Keratinocyte (primary cell): Measurements from ENCODE around the gene PROM1. TPM values are rescaled to one million over a fixed set of nuclear protein-coding genes. Genes with fewer than 3 reads are reported as not detected.

ENCODE experiments used
- DNase-seq: peaks from one replicate; pipeline ENCODE4 v3.0.0-alpha.2; 2011; ENCODE audit warnings: low read depth, missing footprints, low spot score
- FAIRE-seq: peaks from 2 replicates; lab custom pipeline; 2011; peaks lifted over from hg19 to GRCh38; lab: Jason Lieb, UNC
- H2AFZ ChIP-seq: 2 replicates; pipeline ENCODE4 v1.6.0; 2012; ENCODE audit warnings: low read length, control low read depth, inconsistent platforms; ENCODE audit not compliant: control insufficient read depth
- H3K27ac ChIP-seq: 2 replicates; pipeline ENCODE4 v1.5.1; 2011; ENCODE audit warnings: low read length; ENCODE audit not compliant: control insufficient read depth, insufficient read depth
- H3K27me3 ChIP-seq: 3 replicates; pipeline ENCODE4 v1.6.0; 2011; ENCODE audit warnings: low read length; ENCODE audit not compliant: control insufficient read depth, insufficient read depth; ENCODE audit errors: extremely low read depth
- H3K36me3 ChIP-seq, 2 experiments: 2 replicates in 1 of 2; 3 replicates in 1 of 2; pipeline ENCODE4 v1.5.1; 2011; ENCODE audit warnings: low read length in 2 of 2, mild to moderate bottlenecking in 1 of 2; ENCODE audit not compliant: control insufficient read depth in 2 of 2, insufficient read depth in 2 of 2; ENCODE audit errors: extremely low read depth in 1 of 2
- H3K4me1 ChIP-seq: 3 replicates; pipeline ENCODE4 v1.5.1; 2011; ENCODE audit warnings: low read length; ENCODE audit not compliant: control insufficient read depth, insufficient read depth; ENCODE audit errors: extremely low read depth
- H3K4me2 ChIP-seq: 3 replicates; pipeline ENCODE4 v1.6.0; 2011; ENCODE audit warnings: low read depth, low read length; ENCODE audit not compliant: control insufficient read depth, insufficient read depth; ENCODE audit errors: extremely low read depth
- H3K4me3 ChIP-seq, 3 experiments: fragments of 200-600 bp in 1 of 3; sonication (generic) in 1 of 3; 2 replicates in 2 of 3; 3 replicates in 1 of 3; pipeline ENCODE4 v1.5.1; 2011 to 2016; ENCODE audit warnings: low read length in 3 of 3, mild to moderate bottlenecking in 3 of 3, control low read depth in 2 of 3, inconsistent platforms in 1 of 3, low read depth in 1 of 3, mixed read lengths in 1 of 3, mixed run types in 1 of 3, moderate library complexity in 1 of 3; ENCODE audit not compliant: control insufficient read depth in 2 of 3, insufficient read depth in 2 of 3; ENCODE audit errors: extremely low read depth in 1 of 3
- H3K79me2 ChIP-seq: 2 replicates; pipeline ENCODE4 v1.6.0; 2012; ENCODE audit warnings: low read length; ENCODE audit not compliant: control insufficient read depth, insufficient read depth
- H3K9ac ChIP-seq: 3 replicates; pipeline ENCODE4 v1.6.0; 2011; ENCODE audit warnings: low read length; ENCODE audit not compliant: control insufficient read depth, insufficient read depth; ENCODE audit errors: extremely low read depth
- H3K9me1 ChIP-seq: 3 replicates; pipeline ENCODE4 v1.6.0; 2011; ENCODE audit warnings: low read length; ENCODE audit not compliant: control insufficient read depth, insufficient read depth; ENCODE audit errors: extremely low read depth
- H3K9me3 ChIP-seq: 2 replicates; pipeline ENCODE4 v1.5.1; 2012; ENCODE audit warnings: low read depth, low read length; ENCODE audit not compliant: control insufficient read depth
- H4K20me1 ChIP-seq: 3 replicates; pipeline ENCODE4 v1.6.0; 2011; ENCODE audit warnings: low read length; ENCODE audit not compliant: control insufficient read depth, insufficient read depth; ENCODE audit errors: extremely low read depth
- EZH2 ChIP-seq: IDR thresholded peaks from one replicate; pipeline ENCODE4 v1.6.1; 2012; ENCODE audit warnings: inconsistent platforms, mild to moderate bottlenecking, low read length, moderate library complexity
- dilution Hi-C: fragments of 300-500 bp; cut with MboI; formaldehyde crosslinking; loops from one replicate; pipeline ENCODE4 v1.7.0; 2020; ENCODE audit warnings: low sequenced_read_pairs; ENCODE audit not compliant: extremely low pct_ligation_motif_present
- polyA plus RNA-seq, 5 experiments: library from polyadenylated mRNA; depleted of rRNA in 3 of 5; stranded (reverse) in 3 of 5; stranded (forward) in 1 of 5; unstranded in 1 of 5; fragments of >200 nt; gene quantifications; 1 replicate in 1 of 5; 2 replicates in 3 of 5; 3 replicates in 1 of 5; pipeline versions ENCODE4 v1.2.1 to v1.2.3, GENCODE V29; 2011 to 2012; ENCODE audit warnings: missing spikeins in 2 of 5, low read depth in 1 of 5, low replicate concordance in 1 of 5
- TF ChIP-seq, protein P1 (sequence below), 3 experiments: IDR thresholded peaks in 1 of 3; conservative IDR thresholded peaks in 1 of 3; optimal IDR thresholded peaks in 1 of 3; 2 replicates in 2 of 3; 3 replicates in 1 of 3; pipeline versions ENCODE3 to v1.5.1; 2011; ENCODE audit warnings: low read length in 3 of 3, mild to moderate bottlenecking in 3 of 3, moderate library complexity in 2 of 3, control low read depth in 1 of 3, inconsistent platforms in 1 of 3; ENCODE audit not compliant: insufficient read depth in 2 of 3; ENCODE audit errors: extremely low read depth in 1 of 3

The PROM1 gene
- polyA plus RNA-seq, 1 donor (not counting 4 experiments of a cell fraction or from before 2014, with no cell fraction given), result not detected

DNA sequence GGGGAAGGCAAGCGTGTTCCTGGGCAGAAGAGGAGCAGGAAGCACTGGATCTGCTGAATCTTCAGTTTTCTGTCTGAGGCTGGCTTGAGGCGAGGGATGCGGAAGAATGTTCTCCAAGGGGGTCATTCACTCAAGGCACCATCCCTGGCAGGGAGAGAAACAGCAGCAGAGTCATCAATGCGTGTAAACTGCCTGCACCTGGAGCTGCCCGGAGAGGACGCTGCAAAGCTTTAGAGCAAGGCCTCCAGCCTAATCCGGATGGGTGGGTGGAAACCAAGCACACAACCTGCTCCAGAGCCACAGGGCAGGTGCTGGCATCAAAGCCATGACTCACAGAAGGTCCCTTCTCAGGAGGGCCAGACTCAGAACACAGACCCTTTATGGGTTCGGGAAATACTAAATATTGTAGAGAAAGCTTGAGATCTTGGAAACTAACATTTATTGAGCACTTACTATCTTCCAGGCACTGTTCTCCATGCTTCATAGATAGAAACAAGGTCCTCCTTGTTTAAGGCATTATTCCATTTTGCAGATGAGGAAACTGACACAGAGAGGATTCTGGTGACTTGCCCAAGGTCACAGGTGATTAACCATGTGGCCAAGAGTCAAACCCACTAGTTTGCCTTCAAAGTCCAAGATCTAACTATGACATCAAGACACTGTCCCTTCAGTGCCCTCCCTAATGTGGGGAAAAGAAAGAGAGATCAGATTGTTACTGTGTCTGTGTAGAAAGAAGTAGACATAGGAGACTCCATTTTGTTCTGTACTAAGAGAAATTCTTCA lies 7.7 kb downstream of the PROM1 start:
- DNase-seq, result no peak
- Histone ChIP-seq H2AFZ (no peak overlapping the region), H3K79me2 (no peaks in the 10 kb centered on the region), H3K4me2 (no peak overlapping the region), H3K4me1 (peaks cover 3% of the 10 kb centered on the region), H3K9ac (no peak overlapping the region), H3K9me1 (no peaks in the 10 kb centered on the region), H3K4me3 (no peak overlapping the region), H3K9me3 (no peaks in the 10 kb centered on the region), H3K36me3 (no peaks in the 10 kb centered on the region), H4K20me1 (no peaks in the 10 kb centered on the region), H3K27me3 (peaks cover 19% of the 10 kb centered on the region), H3K27ac (no peak overlapping the region)
- TF ChIP-seq, protein P1, sequence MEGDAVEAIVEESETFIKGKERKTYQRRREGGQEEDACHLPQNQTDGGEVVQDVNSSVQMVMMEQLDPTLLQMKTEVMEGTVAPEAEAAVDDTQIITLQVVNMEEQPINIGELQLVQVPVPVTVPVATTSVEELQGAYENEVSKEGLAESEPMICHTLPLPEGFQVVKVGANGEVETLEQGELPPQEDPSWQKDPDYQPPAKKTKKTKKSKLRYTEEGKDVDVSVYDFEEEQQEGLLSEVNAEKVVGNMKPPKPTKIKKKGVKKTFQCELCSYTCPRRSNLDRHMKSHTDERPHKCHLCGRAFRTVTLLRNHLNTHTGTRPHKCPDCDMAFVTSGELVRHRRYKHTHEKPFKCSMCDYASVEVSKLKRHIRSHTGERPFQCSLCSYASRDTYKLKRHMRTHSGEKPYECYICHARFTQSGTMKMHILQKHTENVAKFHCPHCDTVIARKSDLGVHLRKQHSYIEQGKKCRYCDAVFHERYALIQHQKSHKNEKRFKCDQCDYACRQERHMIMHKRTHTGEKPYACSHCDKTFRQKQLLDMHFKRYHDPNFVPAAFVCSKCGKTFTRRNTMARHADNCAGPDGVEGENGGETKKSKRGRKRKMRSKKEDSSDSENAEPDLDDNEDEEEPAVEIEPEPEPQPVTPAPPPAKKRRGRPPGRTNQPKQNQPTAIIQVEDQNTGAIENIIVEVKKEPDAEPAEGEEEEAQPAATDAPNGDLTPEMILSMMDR (optimal IDR thresholded peaks at IDR 0.05 in 1 of 3, IDR thresholded peaks at IDR 0.05 in 1 of 3, conservative IDR thresholded peaks at IDR 0.05 in 1 of 3; ENCODE audit: extremely low read depth in 1 of 3, insufficient read depth in 2 of 3, low read length in 3 of 3), result no peak
- TF ChIP-seq EZH2, result no peak
- no peak for FAIRE-seq
- dilution Hi-C loops, result no loop called here

DNA sequence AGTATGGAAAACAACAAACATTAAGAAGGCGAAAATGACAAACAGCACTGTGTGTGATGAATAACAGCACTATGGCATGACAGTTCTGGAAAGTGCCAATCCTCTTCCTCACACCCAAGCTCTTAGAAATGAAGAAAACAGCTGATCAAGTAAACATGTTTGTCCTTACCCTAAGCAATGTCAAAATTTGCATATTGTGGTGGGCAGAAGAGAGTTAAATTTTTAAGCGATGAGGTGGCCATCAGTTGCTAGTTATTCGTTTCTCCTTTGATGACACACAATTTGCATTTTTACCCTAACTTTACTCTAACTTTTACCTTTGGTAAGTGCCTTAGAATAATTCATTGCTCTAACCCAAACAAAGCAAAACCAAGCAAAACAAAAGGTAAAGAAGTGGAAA lies 8.8 kb downstream of the PROM1 start:
- Histone ChIP-seq H3K27me3 (peaks cover 11% of the 10 kb centered on the region), H3K9me1 (no peaks in the 10 kb centered on the region), H2AFZ (no peak overlapping the region), H4K20me1 (no peaks in the 10 kb centered on the region), H3K9ac (no peak overlapping the region), H3K9me3 (no peaks in the 10 kb centered on the region), H3K4me1 (peaks cover 3% of the 10 kb centered on the region), H3K4me3 (no peak overlapping the region), H3K27ac (no peak overlapping the region), H3K4me2 (no peak overlapping the region), H3K36me3 (no peaks in the 10 kb centered on the region), H3K79me2 (no peaks in the 10 kb centered on the region)
- TF ChIP-seq EZH2, result no peak
- TF ChIP-seq, protein P1 (optimal IDR thresholded peaks at IDR 0.05 in 1 of 3, IDR thresholded peaks at IDR 0.05 in 1 of 3, conservative IDR thresholded peaks at IDR 0.05 in 1 of 3; ENCODE audit: extremely low read depth in 1 of 3, insufficient read depth in 2 of 3, low read length in 3 of 3), result no peak
- dilution Hi-C loops, result no loop called here
- DNase-seq (no peak), FAIRE-seq (no peak)
